ENCODE data around the gene FBN2. TPM values are rescaled to one million over a fixed set of nuclear protein-coding genes. Genes with fewer than 3 reads are reported as not detected.

Gene FBN2
- total and polyA plus RNA-seq, 2 experiments from 2014 or later = 41.0 to 143 TPM

GRCh38 chr5:128237546-128237945 is 300.5 kb downstream of the FBN2 start:
- Histone ChIP-seq H2AFZ (no peak overlapping the region), H3K9me2 (replicated peaks; ENCODE audit: insufficient read depth) (no peaks in the 10 kb centered on the region), H3K4me3 (no peak overlapping the region), H3K36me3 (replicated peaks; ENCODE audit: insufficient read depth, low read depth) (no peaks in the 10 kb centered on the region), H3K79me2 (no peaks in the 10 kb centered on the region), H3K27me3 (no peaks in the 10 kb centered on the region), H3K27ac (no peak overlapping the region), H3K9me3 (ENCODE audit: low read depth) (no peaks in the 10 kb centered on the region), H3K4me2 (peak overlapping the region; percentile 38), H3K4me1 (ENCODE audit: insufficient read depth) (no peaks in the 10 kb centered on the region), H4K20me1 (ENCODE audit: insufficient read depth, poor library complexity, severe bottlenecking) (no peaks in the 10 kb centered on the region)
- TF ChIP-seq CTCF (IDR thresholded peaks at IDR 0.05; ENCODE audit: poor library complexity) (no peak), EZH2phosphoT487 (IDR thresholded peaks at IDR 0.05; ENCODE audit: low read depth, severe bottlenecking, unreplicated experiment) (no peak), EZH2 (IDR thresholded peaks at IDR 0.05; ENCODE audit: borderline replicate concordance) (no peak)
- WGBS (ENCODE audit: low lambda C conversion rate, missing lambda C conversion rate) = 46% methylated on average over 8 of the region's 8 CpGs
- DNase-seq (ENCODE audit: low spot score) = peak; percentile 24

- Histone ChIP-seq H3K9me3 (ENCODE audit: low read depth) (no peaks in the 10 kb centered on the region), H3K27ac (no peak overlapping the region), H3K4me1 (ENCODE audit: insufficient read depth) (no peaks in the 10 kb centered on the region), H3K36me3 (replicated peaks; ENCODE audit: insufficient read depth, low read depth) (no peaks in the 10 kb centered on the region), H3K4me3 (no peak overlapping the region), H3K27me3 (no peaks in the 10 kb centered on the region), H2AFZ (no peak overlapping the region), H3K9me2 (replicated peaks; ENCODE audit: insufficient read depth) (no peaks in the 10 kb centered on the region), H3K79me2 (no peaks in the 10 kb centered on the region), H3K4me2 (peak overlapping the region; percentile 38), H4K20me1 (ENCODE audit: insufficient read depth, poor library complexity, severe bottlenecking) (no peaks in the 10 kb centered on the region)
- no peak for TF ChIP-seq EZH2 (IDR thresholded peaks at IDR 0.05; ENCODE audit: borderline replicate concordance)
- TF ChIP-seq EZH2phosphoT487 (IDR thresholded peaks at IDR 0.05; ENCODE audit: low read depth, severe bottlenecking, unreplicated experiment) = no peak
- TF ChIP-seq CTCF (IDR thresholded peaks at IDR 0.05; ENCODE audit: poor library complexity) = no peak
- DNase-seq (ENCODE audit: low spot score) = no peak
- 70% methylated on average over 2 of the region's 2 CpGs for WGBS (ENCODE audit: low lambda C conversion rate, missing lambda C conversion rate)
Measured at GRCh38 chr5:128237000-128237399, 301.0 kb downstream of the FBN2 start.

- Histone ChIP-seq H4K20me1 (ENCODE audit: insufficient read depth, poor library complexity, severe bottlenecking) (no peaks in the 10 kb centered on the region), H3K9me2 (replicated peaks; ENCODE audit: insufficient read depth) (no peaks in the 10 kb centered on the region)
- 92% methylated on average over 7 of the region's 7 CpGs for WGBS (ENCODE audit: low lambda C conversion rate, missing lambda C conversion rate)
Measured at GRCh38 chr5:128236334-128236733, 301.7 kb downstream of the FBN2 start.

More at GRCh38 chr5:128236334-128236733, 301.7 kb downstream of the FBN2 start:
- Histone ChIP-seq H2AFZ (no peak overlapping the region), H3K9me3 (ENCODE audit: low read depth) (no peaks in the 10 kb centered on the region), H3K27ac (no peak overlapping the region), H3K4me1 (ENCODE audit: insufficient read depth) (no peaks in the 10 kb centered on the region), H3K27me3 (no peaks in the 10 kb centered on the region), H3K79me2 (no peaks in the 10 kb centered on the region), H3K36me3 (replicated peaks; ENCODE audit: insufficient read depth, low read depth) (no peaks in the 10 kb centered on the region), H3K4me2 (no peak overlapping the region), H3K4me3 (no peak overlapping the region)
- no peak for TF ChIP-seq EZH2phosphoT487 (IDR thresholded peaks at IDR 0.05; ENCODE audit: low read depth, severe bottlenecking, unreplicated experiment)
- TF ChIP-seq EZH2 (IDR thresholded peaks at IDR 0.05; ENCODE audit: borderline replicate concordance) = no peak
- no peak for TF ChIP-seq CTCF (IDR thresholded peaks at IDR 0.05; ENCODE audit: poor library complexity)
- DNase-seq (ENCODE audit: low spot score) = no peak
